K562 (cell line): ENCODE results near the gene LAGE3. TPM values are rescaled to one million over a fixed set of nuclear protein-coding genes. Genes with fewer than 3 reads are reported as not detected.

ENCODE experiments used
- CBFA2T3 ChIP-seq: fragments of 450-650 bp; IDR thresholded peaks from 2 replicates; pipeline ENCODE4 v1.6.1; 2017
- CREM ChIP-seq: IDR thresholded peaks from 2 replicates; pipeline ENCODE4 v1.6.1; 2014; ENCODE audit warnings: antibody characterized with exemption, low read depth
- SP2 ChIP-seq: IDR thresholded peaks from 2 replicates; pipeline ENCODE4 v1.6.1; 2011; ENCODE audit warnings: mild to moderate bottlenecking, low read depth, low read length, moderate library complexity; ENCODE audit not compliant: poor library complexity, severe bottlenecking; ENCODE audit errors: extremely low read depth
- SPI1 ChIP-seq: IDR thresholded peaks from 2 replicates; pipeline ENCODE4 v1.6.1; 2011; ENCODE audit warnings: low read depth, low read length, control low read depth, borderline replicate concordance
- TCF3 ChIP-seq: sonication (generic); formaldehyde crosslinking; IDR thresholded peaks from 2 replicates; pipeline ENCODE4 v1.4.0; 2020; ENCODE audit warnings: mild to moderate bottlenecking, missing genetic modification reagents
- ZNF12 ChIP-seq: sonication (generic); formaldehyde crosslinking; IDR thresholded peaks from 2 replicates; pipeline ENCODE4 v1.4.0; 2020; ENCODE audit warnings: mild to moderate bottlenecking, missing genetic modification reagents
- ZNF23 ChIP-seq: fragments of 250-450 bp; sonication (Bioruptor Pico); IDR thresholded peaks from 2 replicates; pipeline ENCODE4 v1.4.0; 2020; ENCODE audit warnings: mild to moderate bottlenecking
- polyA plus RNA-seq, 8 experiments: library from polyadenylated mRNA; depleted of rRNA in 4 of 8; stranded (reverse) in 5 of 8; unstranded in 3 of 8; fragments of >200 nt; fragmentation: Nextera tagmentation in 2 of 8; fragmentation: Illumina TruSeq in 1 of 8; extraction: Ambion mirVana in 2 of 8; extraction: Trizol in 1 of 8; gene quantifications; 2 replicates each; pipeline versions ENCODE4 v1.2.1 to v1.2.3, GENCODE V29; 2011 to 2014; ENCODE audit warnings: inconsistent platforms in 1 of 8, missing spikeins in 1 of 8
- total RNA-seq, 7 experiments: library from RNA; depleted of rRNA in 6 of 7; stranded (reverse); fragments of >200 nt in 6 of 7; fragmentation: Illumina TruSeq in 2 of 7; extraction: Trizol in 2 of 7; gene quantifications; 2 replicates each; pipeline versions ENCODE4 v1.2.1 to v1.2.3, GENCODE V29; 2011 to 2021; ENCODE audit warnings: low replicate concordance in 1 of 7
- TF ChIP-seq, protein P1 (sequence below): fragments of 200-800 bp; sonication (Bioruptor generic); IDR thresholded peaks from 2 replicates; pipeline ENCODE4 v1.6.1; 2017; ENCODE audit warnings: missing genetic modification characterization, missing compliant biosample characterization
- TF ChIP-seq, protein P2 (sequence below), 2 experiments: fragments of 450-650 bp in 1 of 2; sonication (generic) in 1 of 2; formaldehyde crosslinking in 1 of 2; IDR thresholded peaks in 1 of 2; conservative IDR thresholded peaks in 1 of 2; 2 replicates each; pipeline versions ENCODE4 v1.6.1 to v1.8.1; 2016 to 2023; ENCODE audit warnings: mild to moderate bottlenecking in 2 of 2, moderate library complexity in 2 of 2, inconsistent platforms in 1 of 2, missing genetic modification reagents in 1 of 2
- TF ChIP-seq, protein P3 (sequence below): sonication (generic); formaldehyde crosslinking; IDR thresholded peaks from 2 replicates; pipeline ENCODE4 v1.8.0; 2022; ENCODE audit warnings: missing genetic modification reagents, mild to moderate bottlenecking, borderline replicate concordance
- TF ChIP-seq, protein P4 (sequence below): fragments of 450-650 bp; IDR thresholded peaks from 2 replicates; pipeline ENCODE4 v1.7.0; 2016; ENCODE audit warnings: borderline replicate concordance
- TF ChIP-seq, protein P5 (sequence below), 2 experiments: fragments of 150-350 bp in 1 of 2; IDR thresholded peaks; 2 replicates each; pipeline ENCODE4 v1.6.1; 2012 to 2016; ENCODE audit warnings: low read depth in 2 of 2, low read length in 2 of 2, mild to moderate bottlenecking in 1 of 2, moderate library complexity in 1 of 2
- TF ChIP-seq, protein P6 (sequence below): fragments of 450-650 bp; IDR thresholded peaks from 2 replicates; pipeline ENCODE4 v1.6.1; 2016; ENCODE audit warnings: low read depth, mild to moderate bottlenecking, moderate library complexity

Gene LAGE3
- total and polyA plus RNA-seq, 9 of the 15 experiments (the other 6 are each of a cell fraction or from before 2014, with no cell fraction given), result 28.2 to 125 (median 35.8) TPM

DNA sequence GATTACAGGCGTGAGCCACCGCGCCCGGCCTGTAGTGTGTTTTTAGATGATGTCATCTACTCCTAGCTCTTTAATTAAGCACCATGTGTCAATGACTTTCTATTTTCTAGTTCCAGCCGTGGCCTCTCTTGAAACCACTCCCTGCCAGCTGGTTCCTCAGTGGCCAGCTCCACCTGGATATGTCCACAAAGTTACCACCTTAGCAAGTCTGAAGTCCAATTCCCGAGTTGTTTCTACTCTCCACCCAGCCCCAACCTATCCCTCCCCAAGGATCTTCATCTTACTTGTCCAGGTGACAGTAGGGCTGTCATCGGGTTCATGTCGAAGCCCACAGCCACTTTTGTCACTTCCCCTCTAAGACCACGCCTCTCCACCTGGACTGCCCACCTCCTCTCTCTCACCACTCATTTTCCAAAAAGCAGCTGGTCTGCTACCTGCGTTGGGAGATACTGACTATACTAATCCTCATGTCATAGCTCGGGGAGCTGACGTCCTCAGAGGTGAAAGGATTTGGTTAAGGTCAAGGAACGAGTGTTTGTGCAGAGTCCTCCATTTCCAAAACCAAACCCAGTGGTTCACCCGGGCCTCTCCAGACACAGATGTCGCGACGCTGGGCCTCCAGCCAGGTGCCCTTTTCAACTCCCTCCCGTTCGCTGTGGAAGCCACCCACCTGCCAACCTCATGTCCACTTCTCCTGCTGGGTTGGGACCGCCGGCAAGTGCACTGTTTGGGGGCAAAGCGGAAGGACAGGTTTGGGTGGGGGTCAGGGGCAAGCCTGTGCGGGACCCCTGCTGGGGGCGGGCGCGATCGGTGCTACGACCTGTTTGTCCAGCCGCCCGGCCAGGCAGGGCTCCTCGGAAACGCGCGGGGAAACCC lies 36.2 kb upstream of the LAGE3 start (continued):
- TF ChIP-seq CBFA2T3 (peak; percentile 33; the same call in 1 of the 2 replicates), SP2 (no peak), CREM (peak; percentile 48; the same call in 1 of the 2 replicates), SPI1 (peak; percentile 79), ZNF12 (CRISPR knock-in tag) (0 out of 2 replicates have a peak, but pooled peaks have one; percentile 65), ZNF23 (no peak), TCF3 (CRISPR knock-in tag) (0 out of 2 replicates have a peak, but pooled peaks have one; percentile 28)
- TF ChIP-seq, protein P1, sequence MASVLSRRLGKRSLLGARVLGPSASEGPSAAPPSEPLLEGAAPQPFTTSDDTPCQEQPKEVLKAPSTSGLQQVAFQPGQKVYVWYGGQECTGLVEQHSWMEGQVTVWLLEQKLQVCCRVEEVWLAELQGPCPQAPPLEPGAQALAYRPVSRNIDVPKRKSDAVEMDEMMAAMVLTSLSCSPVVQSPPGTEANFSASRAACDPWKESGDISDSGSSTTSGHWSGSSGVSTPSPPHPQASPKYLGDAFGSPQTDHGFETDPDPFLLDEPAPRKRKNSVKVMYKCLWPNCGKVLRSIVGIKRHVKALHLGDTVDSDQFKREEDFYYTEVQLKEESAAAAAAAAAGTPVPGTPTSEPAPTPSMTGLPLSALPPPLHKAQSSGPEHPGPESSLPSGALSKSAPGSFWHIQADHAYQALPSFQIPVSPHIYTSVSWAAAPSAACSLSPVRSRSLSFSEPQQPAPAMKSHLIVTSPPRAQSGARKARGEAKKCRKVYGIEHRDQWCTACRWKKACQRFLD, result 0 out of 2 replicates have a peak, but pooled peaks have one; percentile 16
- TF ChIP-seq, protein P2, sequence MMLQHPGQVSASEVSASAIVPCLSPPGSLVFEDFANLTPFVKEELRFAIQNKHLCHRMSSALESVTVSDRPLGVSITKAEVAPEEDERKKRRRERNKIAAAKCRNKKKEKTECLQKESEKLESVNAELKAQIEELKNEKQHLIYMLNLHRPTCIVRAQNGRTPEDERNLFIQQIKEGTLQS (IDR thresholded peaks at IDR 0.05), result peak; percentile 71
- TF ChIP-seq, protein P2 (CRISPR knock-in tag; conservative IDR thresholded peaks at IDR 0.05), result no peak
- TF ChIP-seq, protein P3, sequence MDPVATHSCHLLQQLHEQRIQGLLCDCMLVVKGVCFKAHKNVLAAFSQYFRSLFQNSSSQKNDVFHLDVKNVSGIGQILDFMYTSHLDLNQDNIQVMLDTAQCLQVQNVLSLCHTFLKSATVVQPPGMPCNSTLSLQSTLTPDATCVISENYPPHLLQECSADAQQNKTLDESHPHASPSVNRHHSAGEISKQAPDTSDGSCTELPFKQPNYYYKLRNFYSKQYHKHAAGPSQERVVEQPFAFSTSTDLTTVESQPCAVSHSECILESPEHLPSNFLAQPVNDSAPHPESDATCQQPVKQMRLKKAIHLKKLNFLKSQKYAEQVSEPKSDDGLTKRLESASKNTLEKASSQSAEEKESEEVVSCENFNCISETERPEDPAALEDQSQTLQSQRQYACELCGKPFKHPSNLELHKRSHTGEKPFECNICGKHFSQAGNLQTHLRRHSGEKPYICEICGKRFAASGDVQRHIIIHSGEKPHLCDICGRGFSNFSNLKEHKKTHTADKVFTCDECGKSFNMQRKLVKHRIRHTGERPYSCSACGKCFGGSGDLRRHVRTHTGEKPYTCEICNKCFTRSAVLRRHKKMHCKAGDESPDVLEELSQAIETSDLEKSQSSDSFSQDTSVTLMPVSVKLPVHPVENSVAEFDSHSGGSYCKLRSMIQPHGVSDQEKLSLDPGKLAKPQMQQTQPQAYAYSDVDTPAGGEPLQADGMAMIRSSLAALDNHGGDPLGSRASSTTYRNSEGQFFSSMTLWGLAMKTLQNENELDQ (CRISPR knock-in tag), result peak; percentile 65; the same call in 1 of the 2 replicates
- TF ChIP-seq, protein P4, sequence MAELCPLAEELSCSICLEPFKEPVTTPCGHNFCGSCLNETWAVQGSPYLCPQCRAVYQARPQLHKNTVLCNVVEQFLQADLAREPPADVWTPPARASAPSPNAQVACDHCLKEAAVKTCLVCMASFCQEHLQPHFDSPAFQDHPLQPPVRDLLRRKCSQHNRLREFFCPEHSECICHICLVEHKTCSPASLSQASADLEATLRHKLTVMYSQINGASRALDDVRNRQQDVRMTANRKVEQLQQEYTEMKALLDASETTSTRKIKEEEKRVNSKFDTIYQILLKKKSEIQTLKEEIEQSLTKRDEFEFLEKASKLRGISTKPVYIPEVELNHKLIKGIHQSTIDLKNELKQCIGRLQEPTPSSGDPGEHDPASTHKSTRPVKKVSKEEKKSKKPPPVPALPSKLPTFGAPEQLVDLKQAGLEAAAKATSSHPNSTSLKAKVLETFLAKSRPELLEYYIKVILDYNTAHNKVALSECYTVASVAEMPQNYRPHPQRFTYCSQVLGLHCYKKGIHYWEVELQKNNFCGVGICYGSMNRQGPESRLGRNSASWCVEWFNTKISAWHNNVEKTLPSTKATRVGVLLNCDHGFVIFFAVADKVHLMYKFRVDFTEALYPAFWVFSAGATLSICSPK, result no peak
- TF ChIP-seq, protein P5, sequence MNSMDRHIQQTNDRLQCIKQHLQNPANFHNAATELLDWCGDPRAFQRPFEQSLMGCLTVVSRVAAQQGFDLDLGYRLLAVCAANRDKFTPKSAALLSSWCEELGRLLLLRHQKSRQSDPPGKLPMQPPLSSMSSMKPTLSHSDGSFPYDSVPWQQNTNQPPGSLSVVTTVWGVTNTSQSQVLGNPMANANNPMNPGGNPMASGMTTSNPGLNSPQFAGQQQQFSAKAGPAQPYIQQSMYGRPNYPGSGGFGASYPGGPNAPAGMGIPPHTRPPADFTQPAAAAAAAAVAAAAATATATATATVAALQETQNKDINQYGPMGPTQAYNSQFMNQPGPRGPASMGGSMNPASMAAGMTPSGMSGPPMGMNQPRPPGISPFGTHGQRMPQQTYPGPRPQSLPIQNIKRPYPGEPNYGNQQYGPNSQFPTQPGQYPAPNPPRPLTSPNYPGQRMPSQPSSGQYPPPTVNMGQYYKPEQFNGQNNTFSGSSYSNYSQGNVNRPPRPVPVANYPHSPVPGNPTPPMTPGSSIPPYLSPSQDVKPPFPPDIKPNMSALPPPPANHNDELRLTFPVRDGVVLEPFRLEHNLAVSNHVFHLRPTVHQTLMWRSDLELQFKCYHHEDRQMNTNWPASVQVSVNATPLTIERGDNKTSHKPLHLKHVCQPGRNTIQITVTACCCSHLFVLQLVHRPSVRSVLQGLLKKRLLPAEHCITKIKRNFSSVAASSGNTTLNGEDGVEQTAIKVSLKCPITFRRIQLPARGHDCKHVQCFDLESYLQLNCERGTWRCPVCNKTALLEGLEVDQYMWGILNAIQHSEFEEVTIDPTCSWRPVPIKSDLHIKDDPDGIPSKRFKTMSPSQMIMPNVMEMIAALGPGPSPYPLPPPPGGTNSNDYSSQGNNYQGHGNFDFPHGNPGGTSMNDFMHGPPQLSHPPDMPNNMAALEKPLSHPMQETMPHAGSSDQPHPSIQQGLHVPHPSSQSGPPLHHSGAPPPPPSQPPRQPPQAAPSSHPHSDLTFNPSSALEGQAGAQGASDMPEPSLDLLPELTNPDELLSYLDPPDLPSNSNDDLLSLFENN (IDR thresholded peaks at IDR 0.05; ENCODE audit: low read depth in 2 of 2, low read length in 2 of 2), result no peak
- TF ChIP-seq, protein P6, sequence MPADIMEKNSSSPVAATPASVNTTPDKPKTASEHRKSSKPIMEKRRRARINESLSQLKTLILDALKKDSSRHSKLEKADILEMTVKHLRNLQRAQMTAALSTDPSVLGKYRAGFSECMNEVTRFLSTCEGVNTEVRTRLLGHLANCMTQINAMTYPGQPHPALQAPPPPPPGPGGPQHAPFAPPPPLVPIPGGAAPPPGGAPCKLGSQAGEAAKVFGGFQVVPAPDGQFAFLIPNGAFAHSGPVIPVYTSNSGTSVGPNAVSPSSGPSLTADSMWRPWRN, result no peak
